DND-41 (cell line): Measurements from ENCODE around the gene SRGAP3.

ENCODE experiments used
- EZH2 ChIP-seq: IDR thresholded peaks from 3 replicates; pipeline ENCODE4 v1.6.1; 2012; ENCODE audit warnings: borderline replicate concordance, low read depth, mild to moderate bottlenecking, moderate library complexity, low read length, inconsistent platforms; ENCODE audit not compliant: severe bottlenecking
- TF ChIP-seq, protein P1 (sequence below): IDR thresholded peaks from 2 replicates; pipeline ENCODE4 v1.5.1; 2012; ENCODE audit warnings: borderline replicate concordance, low read length, moderate library complexity, mild to moderate bottlenecking; ENCODE audit not compliant: poor library complexity, severe bottlenecking; ENCODE audit errors: extremely low read depth

DNA sequence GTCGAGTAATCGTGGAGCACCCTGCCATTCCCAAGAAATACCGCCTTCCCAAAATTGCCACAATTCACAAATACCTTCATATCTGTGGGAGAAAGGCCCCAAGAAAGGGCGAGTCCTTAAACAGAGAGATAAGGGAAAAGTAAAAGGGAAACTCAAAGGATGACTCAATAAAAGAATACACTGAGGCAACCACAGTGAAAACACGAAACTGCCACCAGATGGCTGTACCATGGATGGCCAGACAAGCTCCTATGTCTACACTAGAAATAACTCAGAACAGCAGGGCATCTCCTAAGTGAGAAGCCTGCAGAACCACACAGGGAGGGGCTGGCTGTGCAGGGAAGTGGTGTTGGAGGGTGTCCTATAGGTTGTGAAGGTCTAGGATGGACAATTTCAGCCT, 25.0 kb downstream of the SRGAP3 start:
- no peak for TF ChIP-seq EZH2
- TF ChIP-seq, protein P1, sequence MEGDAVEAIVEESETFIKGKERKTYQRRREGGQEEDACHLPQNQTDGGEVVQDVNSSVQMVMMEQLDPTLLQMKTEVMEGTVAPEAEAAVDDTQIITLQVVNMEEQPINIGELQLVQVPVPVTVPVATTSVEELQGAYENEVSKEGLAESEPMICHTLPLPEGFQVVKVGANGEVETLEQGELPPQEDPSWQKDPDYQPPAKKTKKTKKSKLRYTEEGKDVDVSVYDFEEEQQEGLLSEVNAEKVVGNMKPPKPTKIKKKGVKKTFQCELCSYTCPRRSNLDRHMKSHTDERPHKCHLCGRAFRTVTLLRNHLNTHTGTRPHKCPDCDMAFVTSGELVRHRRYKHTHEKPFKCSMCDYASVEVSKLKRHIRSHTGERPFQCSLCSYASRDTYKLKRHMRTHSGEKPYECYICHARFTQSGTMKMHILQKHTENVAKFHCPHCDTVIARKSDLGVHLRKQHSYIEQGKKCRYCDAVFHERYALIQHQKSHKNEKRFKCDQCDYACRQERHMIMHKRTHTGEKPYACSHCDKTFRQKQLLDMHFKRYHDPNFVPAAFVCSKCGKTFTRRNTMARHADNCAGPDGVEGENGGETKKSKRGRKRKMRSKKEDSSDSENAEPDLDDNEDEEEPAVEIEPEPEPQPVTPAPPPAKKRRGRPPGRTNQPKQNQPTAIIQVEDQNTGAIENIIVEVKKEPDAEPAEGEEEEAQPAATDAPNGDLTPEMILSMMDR, result no peak
